Mesenchymal stem cell (in vitro differentiated cells and primary cell): ENCODE measurements around the gene BASP1.

Source experiments
- DNase-seq: peaks from one replicate; pipeline ENCODE4 v3.0.0-alpha.2; 2013
- H2AFZ ChIP-seq: one replicate; pipeline ENCODE4 v1.6.1; 2013; ENCODE audit warnings: low read depth, mild to moderate bottlenecking, control low read depth, inconsistent platforms, low read length, moderate library complexity
- H2AK5ac ChIP-seq: 2 replicates; pipeline ENCODE4 v1.6.1; 2013; ENCODE audit warnings: low read length, moderate library complexity, mild to moderate bottlenecking, inconsistent platforms; ENCODE audit not compliant: severe bottlenecking
- H2BK120ac ChIP-seq: one replicate; pipeline ENCODE4 v1.6.1; 2013; ENCODE audit warnings: low read depth, mild to moderate bottlenecking, inconsistent platforms, low read length, moderate library complexity
- H2BK12ac ChIP-seq, 2 experiments: one replicate each; pipeline ENCODE4 v1.6.1; 2013; ENCODE audit warnings: inconsistent platforms in 2 of 2, low read length in 2 of 2, mild to moderate bottlenecking in 2 of 2, moderate library complexity in 2 of 2, control low read depth in 1 of 2
- H2BK15ac ChIP-seq: one replicate; pipeline ENCODE4 v1.6.1; 2013; ENCODE audit warnings: mild to moderate bottlenecking, low read depth, inconsistent platforms; ENCODE audit not compliant: poor library complexity, severe bottlenecking
- H2BK5ac ChIP-seq: 2 replicates; pipeline ENCODE4 v1.6.1; 2013; ENCODE audit warnings: low read depth, mild to moderate bottlenecking, low read length, control low read depth, inconsistent platforms; ENCODE audit not compliant: poor library complexity, severe bottlenecking
- H3K14ac ChIP-seq, 2 experiments: one replicate each; pipeline ENCODE4 v1.6.1; 2013; ENCODE audit warnings: inconsistent platforms in 2 of 2, low read length in 2 of 2, control low read depth in 1 of 2, mild to moderate bottlenecking in 1 of 2, moderate library complexity in 1 of 2
- H3K18ac ChIP-seq, 2 experiments: one replicate each; pipeline ENCODE4 v1.6.1; 2013; ENCODE audit warnings: inconsistent platforms in 2 of 2, low read length in 2 of 2, control low read depth in 1 of 2, low read depth in 1 of 2, mild to moderate bottlenecking in 1 of 2
- H3K23ac ChIP-seq, 2 experiments: one replicate each; pipeline ENCODE4 v1.6.1; 2013; ENCODE audit warnings: inconsistent platforms in 2 of 2, low read length in 2 of 2, mild to moderate bottlenecking in 2 of 2, moderate library complexity in 2 of 2, control low read depth in 1 of 2
- H3K27ac ChIP-seq: 2 replicates; pipeline ENCODE4 v1.5.1; 2013; ENCODE audit warnings: mild to moderate bottlenecking, moderate library complexity, low read length, control low read depth, inconsistent platforms; ENCODE audit not compliant: poor library complexity, severe bottlenecking
- H3K27me3 ChIP-seq, 2 experiments: 2 replicates each; pipeline versions ENCODE4 v1.6.1 to v1.7.0; 2013; ENCODE audit warnings: low read length in 2 of 2, mild to moderate bottlenecking in 2 of 2, moderate library complexity in 2 of 2, control low read depth in 1 of 2, inconsistent platforms in 1 of 2; ENCODE audit not compliant: control insufficient read depth in 1 of 2, insufficient read depth in 1 of 2
- H3K36me3 ChIP-seq, 2 experiments: 2 replicates each; pipeline versions ENCODE4 v1.6.1 to v1.7.0; 2013; ENCODE audit warnings: low read length in 2 of 2, control low read depth in 1 of 2, inconsistent platforms in 1 of 2, low read depth in 1 of 2, mild to moderate bottlenecking in 1 of 2; ENCODE audit not compliant: insufficient read depth in 2 of 2, control insufficient read depth in 1 of 2
- H3K4ac ChIP-seq, 2 experiments: one replicate each; pipeline ENCODE4 v1.6.1; 2013; ENCODE audit warnings: inconsistent platforms in 2 of 2, low read length in 2 of 2, mild to moderate bottlenecking in 2 of 2, moderate library complexity in 2 of 2, control low read depth in 1 of 2, low read depth in 1 of 2
- H3K4me1 ChIP-seq: 2 replicates; pipeline ENCODE4 v1.6.1; 2013; ENCODE audit warnings: low read depth, low read length, control low read depth; ENCODE audit not compliant: control insufficient read depth, insufficient read depth
- H3K4me2 ChIP-seq: 2 replicates; pipeline ENCODE4 v1.6.1; 2013; ENCODE audit warnings: low read length, mild to moderate bottlenecking, inconsistent platforms; ENCODE audit not compliant: poor library complexity, severe bottlenecking
- H3K4me3 ChIP-seq, 2 experiments: 2 replicates each; pipeline versions ENCODE4 v1.5.1 to v1.7.0; 2013; ENCODE audit warnings: low read length in 2 of 2, mild to moderate bottlenecking in 2 of 2, control low read depth in 1 of 2, low read depth in 1 of 2; ENCODE audit not compliant: insufficient read depth in 1 of 2
- H3K79me1 ChIP-seq: replicated peaks from 2 replicates; pipeline ENCODE4 v1.6.1; 2013; ENCODE audit warnings: mild to moderate bottlenecking, control low read depth, low read length, inconsistent platforms; ENCODE audit not compliant: poor library complexity, severe bottlenecking
- H3K9ac ChIP-seq: 2 replicates; pipeline ENCODE4 v1.7.0; 2013; ENCODE audit warnings: mild to moderate bottlenecking, low read length, moderate library complexity
- H3K9me3 ChIP-seq: 2 replicates; pipeline ENCODE4 v1.7.0; 2013; ENCODE audit warnings: mild to moderate bottlenecking, low read length; ENCODE audit not compliant: control insufficient read depth
- H4K8ac ChIP-seq: one replicate; pipeline ENCODE4 v1.6.1; 2013; ENCODE audit warnings: inconsistent platforms, mild to moderate bottlenecking, low read length, moderate library complexity
- H4K91ac ChIP-seq: one replicate; pipeline ENCODE4 v1.6.1; 2013; ENCODE audit warnings: mild to moderate bottlenecking, low read length, inconsistent platforms
- WGBS: methylation state at CpG from one replicate; pipeline ENCODE4 v1.1.7; 2013; ENCODE audit warnings: mixed read lengths; 5-methylcytosine and 5-hydroxymethylcytosine counted together

Gene BASP1

DNA sequence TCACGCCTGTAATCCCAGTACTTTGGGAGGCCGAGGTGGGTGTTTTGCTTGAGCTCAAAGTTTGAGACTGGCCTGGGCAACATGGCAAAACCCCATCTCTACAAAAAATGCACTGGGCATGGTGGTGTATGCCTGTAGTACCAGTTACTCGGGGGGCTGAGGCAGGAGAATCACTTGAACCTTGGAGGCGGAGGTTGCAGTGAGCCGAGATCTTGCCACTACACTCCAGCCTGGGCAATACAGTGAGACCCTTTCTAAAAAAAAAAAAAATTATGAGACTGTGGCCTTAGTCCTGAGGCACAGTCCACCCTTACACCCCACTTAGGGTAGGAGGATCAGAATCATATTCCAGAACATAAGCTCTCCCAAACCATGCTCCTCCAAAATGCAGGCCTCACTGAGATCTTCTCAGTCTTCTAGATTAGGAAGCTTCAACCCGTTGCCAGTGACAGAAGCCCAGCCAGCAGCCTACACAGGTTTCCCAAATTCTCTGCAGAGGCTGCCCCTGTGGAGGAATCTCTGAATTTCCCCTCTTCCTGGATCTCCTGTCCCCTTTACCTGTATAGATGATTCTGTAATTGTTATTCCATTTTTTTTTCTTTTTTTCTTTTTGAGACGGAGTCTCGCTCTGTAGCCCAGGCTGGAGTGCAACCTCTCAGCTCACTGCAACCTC, 77.3 kb downstream of the BASP1 start:
- Histone ChIP-seq H3K79me1 (no peaks in the 10 kb centered on the region), H2BK120ac (no peak overlapping the region), H3K9me3 (no peaks in the 10 kb centered on the region), H3K4me1 (peaks cover 2% of the 10 kb centered on the region), H4K91ac (no peak overlapping the region), H2AK5ac (no peak overlapping the region), H2BK5ac (no peak overlapping the region), H2AFZ (no peak overlapping the region), H3K23ac (no peak overlapping the region), H3K4me3 (no peak overlapping the region), H3K27ac (no peak overlapping the region), H2BK12ac (no peak overlapping the region), H3K36me3 (no peaks in the 10 kb centered on the region), H3K27me3 (no peaks in the 10 kb centered on the region), H4K8ac (no peak overlapping the region), H3K4ac (no peak overlapping the region), H2BK15ac (no peak overlapping the region), H3K18ac (no peak overlapping the region), H3K9ac (no peak overlapping the region), H3K14ac (no peak overlapping the region), H3K4me2 (no peak overlapping the region)
- no peak for DNase-seq
- WGBS = 93% methylated on average over 8 of the region's 8 CpGs

DNA sequence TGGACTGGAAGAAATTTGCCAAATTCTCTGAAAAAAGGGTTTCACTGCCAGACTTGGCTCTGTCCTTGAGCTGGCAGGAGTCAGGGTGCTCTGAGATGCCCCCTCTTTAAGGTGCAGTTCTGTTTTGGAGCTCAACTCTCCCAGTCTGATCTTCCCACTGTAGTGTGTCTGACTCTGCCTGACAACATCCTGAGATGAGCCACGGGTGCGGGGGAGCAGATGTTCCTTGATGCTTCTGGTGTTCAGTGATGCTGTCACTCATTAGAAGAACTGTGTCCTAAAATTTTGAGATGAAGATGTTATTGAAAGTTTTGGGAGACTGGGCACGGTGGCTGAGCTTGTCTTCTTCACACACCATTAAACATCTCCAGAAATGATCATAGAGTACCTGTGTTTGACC, 78.2 kb downstream of the BASP1 start:
- Histone ChIP-seq H3K9ac (no peak overlapping the region), H2BK15ac (no peak overlapping the region), H3K14ac (no peak overlapping the region), H3K4me3 (no peak overlapping the region), H4K91ac (peak overlapping the region; percentile 61), H3K18ac (no peak overlapping the region), H2AK5ac (no peak overlapping the region), H4K8ac (no peak overlapping the region), H2BK12ac (no peak overlapping the region), H3K23ac (no peak overlapping the region), H3K4me1 (no peaks in the 10 kb centered on the region), H3K9me3 (no peaks in the 10 kb centered on the region), H3K27me3 (no peaks in the 10 kb centered on the region), H3K4ac (no peak overlapping the region), H2AFZ (no peak overlapping the region), H3K4me2 (no peak overlapping the region), H3K36me3 (no peaks in the 10 kb centered on the region), H2BK5ac (no peak overlapping the region), H3K79me1 (no peaks in the 10 kb centered on the region), H3K27ac (no peak overlapping the region), H2BK120ac (no peak overlapping the region)
- WGBS = 80% methylated on average over 1 of the region's 3 CpGs
- no peak for DNase-seq

DNA sequence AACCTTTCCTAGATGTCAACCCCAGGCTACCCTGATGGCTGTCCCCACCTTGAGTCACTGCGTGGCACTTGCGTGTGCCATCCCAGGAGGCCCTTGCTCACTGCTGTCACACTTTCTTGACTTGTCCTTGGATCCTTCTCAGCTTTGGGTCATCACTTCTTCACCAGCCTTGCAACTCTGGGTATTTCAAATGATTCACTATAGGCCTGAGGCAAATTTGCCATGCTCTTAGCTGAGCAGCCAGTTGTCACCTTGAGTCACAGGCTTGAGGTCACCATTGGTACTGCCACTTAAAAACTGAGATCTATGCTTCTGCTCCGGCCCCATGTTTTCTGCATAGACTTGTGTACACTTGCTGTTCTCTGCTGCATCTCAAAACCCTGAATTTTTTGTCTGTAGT, 84.7 kb downstream of the BASP1 start:
- DNase-seq = peak; percentile 8
- H2AK5ac ChIP-seq = no peak overlapping the region

DNA sequence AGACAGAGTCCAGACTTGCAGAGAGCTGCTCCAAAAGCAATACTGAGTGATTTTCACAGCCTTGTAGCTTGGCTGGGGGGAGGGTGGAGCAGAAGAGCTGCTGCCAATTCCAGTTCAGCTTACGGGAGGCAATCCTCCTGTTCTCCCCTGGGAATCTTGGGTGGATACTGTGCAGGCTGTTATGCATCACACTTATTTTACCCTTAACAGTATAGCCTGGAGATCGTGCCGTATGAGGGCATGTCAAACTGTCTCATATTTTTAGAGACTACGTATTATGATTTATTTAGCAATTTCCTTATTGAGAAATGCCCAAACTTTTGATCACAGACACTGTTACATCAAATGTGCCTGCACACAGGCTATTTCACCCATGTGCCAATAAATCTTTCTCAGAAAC, 85.2 kb downstream of the BASP1 start:
- Histone ChIP-seq H3K14ac (no peak overlapping the region), H2BK5ac (no peak overlapping the region), H3K4me2 (no peak overlapping the region), H3K4me1 (peaks cover 8% of the 10 kb centered on the region), H3K23ac (no peak overlapping the region), H3K27ac (no peak overlapping the region), H3K9ac (no peak overlapping the region), H3K18ac (peak overlapping the region in 1 of 2 experiments; percentile 11), H3K4me3 (no peak overlapping the region), H4K91ac (no peak overlapping the region), H2BK12ac (peak overlapping the region in 1 of 2 experiments; percentile 37), H2BK120ac (no peak overlapping the region), H3K79me1 (no peaks in the 10 kb centered on the region), H3K36me3 (no peaks in the 10 kb centered on the region), H3K9me3 (no peaks in the 10 kb centered on the region), H2BK15ac (no peak overlapping the region), H2AFZ (no peak overlapping the region), H4K8ac (no peak overlapping the region), H3K4ac (no peak overlapping the region), H2AK5ac (no peak overlapping the region), H3K27me3 (no peaks in the 10 kb centered on the region)
- WGBS = 72% methylated on average over 4 of the region's 4 CpGs
- DNase-seq = peak; percentile 28

More for the DNA sequence above, 84.7 kb downstream of the BASP1 start:
- Histone ChIP-seq H3K27me3 (no peaks in the 10 kb centered on the region), H2AFZ (no peak overlapping the region), H2BK5ac (no peak overlapping the region), H3K23ac (no peak overlapping the region), H2BK120ac (no peak overlapping the region), H3K14ac (no peak overlapping the region), H3K27ac (no peak overlapping the region), H4K91ac (no peak overlapping the region), H3K4me3 (no peak overlapping the region), H3K79me1 (no peaks in the 10 kb centered on the region), H2BK15ac (no peak overlapping the region), H3K4me1 (peaks cover 8% of the 10 kb centered on the region), H3K4ac (no peak overlapping the region), H3K4me2 (no peak overlapping the region), H2BK12ac (peak overlapping the region in 1 of 2 experiments; percentile 8), H3K36me3 (no peaks in the 10 kb centered on the region), H3K18ac (peak overlapping the region in 1 of 2 experiments; percentile 61), H4K8ac (no peak overlapping the region), H3K9ac (no peak overlapping the region), H3K9me3 (no peaks in the 10 kb centered on the region)
- WGBS = 98% methylated on average over 3 of the region's 3 CpGs
